Hepatocyte (in vitro differentiated cells): ENCODE data around the gene GRB10. TPM values are rescaled to one million over a fixed set of nuclear protein-coding genes. Genes with fewer than 3 reads are reported as not detected.
A peak's percentile ranks its signal among the peaks of the same experiment; 100 is the strongest.

Source experiments
- DNase-seq: peaks from one replicate; pipeline ENCODE4 v3.0.0-alpha.2; 2016; ENCODE audit warnings: low spot score
- H2AFZ ChIP-seq: fragments of 200-600 bp; sonication (generic); 2 replicates; pipeline ENCODE4 v1.6.0; 2016; ENCODE audit warnings: antibody characterized with exemption, mild to moderate bottlenecking
- H3K27ac ChIP-seq: fragments of 200-600 bp; sonication (generic); 2 replicates; pipeline ENCODE4 v1.5.1; 2016; ENCODE audit warnings: mild to moderate bottlenecking
- H3K27me3 ChIP-seq: fragments of 200-600 bp; sonication (generic); 2 replicates; pipeline ENCODE4 v1.6.1; 2016
- H3K36me3 ChIP-seq: fragments of 200-600 bp; sonication (generic); replicated peaks from 2 replicates; pipeline ENCODE4 v1.5.1; 2016; ENCODE audit warnings: low read depth; ENCODE audit not compliant: insufficient read depth
- H3K4me1 ChIP-seq: fragments of 200-600 bp; sonication (generic); 2 replicates; pipeline ENCODE4 v1.5.1; 2016; ENCODE audit warnings: mild to moderate bottlenecking, moderate library complexity; ENCODE audit not compliant: insufficient read depth
- H3K4me2 ChIP-seq: fragments of 200-600 bp; sonication (generic); 2 replicates; pipeline ENCODE4 v1.6.0; 2016
- H3K4me3 ChIP-seq: fragments of 200-600 bp; sonication (generic); 2 replicates; pipeline ENCODE4 v1.5.1; 2016; ENCODE audit warnings: mild to moderate bottlenecking
- H3K79me2 ChIP-seq: fragments of 200-600 bp; sonication (generic); 2 replicates; pipeline ENCODE4 v1.6.0; 2017; ENCODE audit warnings: mild to moderate bottlenecking
- H3K9me2 ChIP-seq: fragments of 200-600 bp; sonication (generic); replicated peaks from 2 replicates; pipeline ENCODE4 v1.6.0; 2017; ENCODE audit warnings: mild to moderate bottlenecking; ENCODE audit not compliant: insufficient read depth
- H3K9me3 ChIP-seq: fragments of 200-600 bp; sonication (generic); 2 replicates; pipeline ENCODE4 v1.5.1; 2016; ENCODE audit warnings: low read depth, mild to moderate bottlenecking
- H4K20me1 ChIP-seq: fragments of 200-600 bp; sonication (generic); 2 replicates; pipeline ENCODE4 v1.6.0; 2016; ENCODE audit warnings: mild to moderate bottlenecking; ENCODE audit not compliant: insufficient read depth, poor library complexity, severe bottlenecking
- CTCF ChIP-seq: fragments of 200-600 bp; sonication (generic); IDR thresholded peaks from 2 replicates; pipeline ENCODE4 v1.5.1; 2016; ENCODE audit warnings: antibody characterized with exemption, mild to moderate bottlenecking; ENCODE audit not compliant: poor library complexity
- EZH2 ChIP-seq: fragments of 200-600 bp; sonication (generic); IDR thresholded peaks from 2 replicates; pipeline ENCODE4 v1.6.1; 2016; ENCODE audit warnings: antibody characterized with exemption, mild to moderate bottlenecking, borderline replicate concordance
- EZH2phosphoT487 ChIP-seq: fragments of 200-600 bp; sonication (generic); IDR thresholded peaks from one replicate; pipeline ENCODE4 v1.6.1; 2018; ENCODE audit warnings: antibody characterized with exemption, mild to moderate bottlenecking, low read depth, moderate library complexity; ENCODE audit not compliant: unreplicated experiment, severe bottlenecking
- WGBS: methylation state at CpG from one replicate; pipeline ENCODE4 v1.1.6; 2016; ENCODE audit warnings: low lambda C conversion rate; ENCODE audit errors: missing lambda C conversion rate; 5-methylcytosine and 5-hydroxymethylcytosine counted together
- polyA plus RNA-seq: library from polyadenylated mRNA; unstranded; fragments of >200 nt; fragmentation: Nextera tagmentation; extraction: Ambion mirVana; gene quantifications from 2 replicates; pipeline ENCODE4 v1.2.1, GENCODE V29; 2016
- total RNA-seq: library from RNA; depleted of rRNA; stranded (reverse); fragments of >200 nt; gene quantifications from 2 replicates; pipeline ENCODE4 v1.2.3, GENCODE V29; 2014

Gene GRB10
- total and polyA plus RNA-seq, 2 experiments from 2014 or later = 47.6 to 65.9 TPM

DNA sequence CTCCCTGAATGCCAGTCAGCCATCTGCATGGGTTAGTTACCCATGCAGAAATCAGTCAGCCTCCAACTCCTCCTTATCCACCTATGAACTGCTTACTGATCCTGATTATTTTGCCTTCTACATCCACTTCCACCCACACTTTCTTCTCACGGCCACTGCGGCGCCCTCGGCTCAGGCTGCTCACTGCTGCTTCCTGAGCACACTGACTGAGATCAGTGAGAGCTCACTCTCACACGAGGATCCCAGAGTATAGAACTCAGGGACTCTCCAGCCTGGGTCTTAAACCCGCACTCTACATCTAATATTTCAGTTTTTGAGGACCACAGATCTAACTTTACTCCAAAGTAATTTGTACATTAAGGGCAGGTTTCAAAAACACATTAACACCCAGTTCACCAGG, 64.4 kb downstream of the GRB10 start:
- Histone ChIP-seq H3K4me3 (no peak overlapping the region), H3K9me2 (no peaks in the 10 kb centered on the region), H4K20me1 (peaks cover 16% of the 10 kb centered on the region), H3K27me3 (no peaks in the 10 kb centered on the region), H3K4me2 (peak overlapping the region; percentile 55), H3K36me3 (no peaks in the 10 kb centered on the region), H2AFZ (no peak overlapping the region), H3K4me1 (peaks cover 52% of the 10 kb centered on the region), H3K79me2 (peaks cover 91% of the 10 kb centered on the region), H3K9me3 (no peaks in the 10 kb centered on the region), H3K27ac (peak overlapping the region; percentile 65)
- 78% methylated on average over 6 of the region's 6 CpGs for WGBS
- no peak for TF ChIP-seq EZH2phosphoT487
- no peak for TF ChIP-seq CTCF
- TF ChIP-seq EZH2 = no peak
- no peak for DNase-seq

- no peak overlapping the region for H3K4me2 ChIP-seq
- peak overlapping the region; percentile 65 for H3K27ac ChIP-seq
- H3K4me3 ChIP-seq = no peak overlapping the region
- H4K20me1 ChIP-seq = peaks cover 26% of the 10 kb centered on the region
- H3K79me2 ChIP-seq = peaks cover 91% of the 10 kb centered on the region
- no peaks in the 10 kb centered on the region for H3K9me2 ChIP-seq
- H3K9me3 ChIP-seq = no peaks in the 10 kb centered on the region
- peaks cover 48% of the 10 kb centered on the region for H3K4me1 ChIP-seq
- WGBS = 90% methylated on average over 4 of the region's 4 CpGs
- no peak for DNase-seq
- no peak overlapping the region for H2AFZ ChIP-seq
- no peak for TF ChIP-seq EZH2
- no peak for TF ChIP-seq EZH2phosphoT487
- TF ChIP-seq CTCF = no peak
- no peaks in the 10 kb centered on the region for H3K36me3 ChIP-seq
- H3K27me3 ChIP-seq = no peaks in the 10 kb centered on the region
These were observed 65.5 kb downstream of the GRB10 start for GRCh38 chr7:50717181-50717580.

DNA sequence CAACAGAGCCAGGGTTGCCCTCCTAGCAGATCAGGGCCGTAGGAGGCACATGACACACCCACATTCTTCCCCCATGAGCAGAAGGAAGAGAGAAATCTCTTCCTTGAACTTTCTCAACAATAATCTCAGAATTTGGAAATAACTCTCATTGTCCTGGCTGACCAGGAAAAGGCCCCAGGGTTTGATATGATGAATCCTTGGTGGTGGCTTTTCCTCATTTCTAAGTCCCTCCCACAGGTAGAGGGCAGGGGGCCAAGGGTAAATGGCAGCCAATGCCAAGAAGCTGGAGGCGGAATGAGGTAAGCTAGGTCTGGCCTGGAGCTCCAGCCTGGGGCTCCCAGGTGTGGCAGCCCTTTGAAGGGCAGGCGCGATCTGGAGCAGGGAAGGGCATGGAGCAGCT, 67.8 kb downstream of the GRB10 start:
- peaks cover 45% of the 10 kb centered on the region for H4K20me1 ChIP-seq
- no peak overlapping the region for H3K27ac ChIP-seq
- no peaks in the 10 kb centered on the region for H3K9me2 ChIP-seq
- peaks cover 91% of the 10 kb centered on the region for H3K79me2 ChIP-seq
- no peaks in the 10 kb centered on the region for H3K9me3 ChIP-seq
- peaks cover 24% of the 10 kb centered on the region for H3K4me1 ChIP-seq
- H2AFZ ChIP-seq = no peak overlapping the region
- no peaks in the 10 kb centered on the region for H3K36me3 ChIP-seq
- H3K4me2 ChIP-seq = no peak overlapping the region
- no peaks in the 10 kb centered on the region for H3K27me3 ChIP-seq
- H3K4me3 ChIP-seq = no peak overlapping the region
- 92% methylated on average over 4 of the region's 4 CpGs for WGBS
- TF ChIP-seq EZH2 (no peak), EZH2phosphoT487 (no peak), CTCF (no peak)
- no peak for DNase-seq
